Right atrium auricular region (tissue), 2 donors: ENCODE measurements around the gene MIAT. TPM values are rescaled to one million over a fixed set of nuclear protein-coding genes. Genes with fewer than 3 reads are reported as not detected.

Experiments
- DNase-seq: peaks from one replicate; pipeline ENCODE4 v3.0.0-alpha.2; 2019; ENCODE audit warnings: low spot score
- H3K27ac ChIP-seq, 2 donors: fragments of 200-600 bp; sonication (generic); 1 replicate in 1 of 2; 2 replicates in 1 of 2; pipeline ENCODE4 v1.5.1; 2016 to 2019
- H3K27me3 ChIP-seq, 2 donors: fragments of 200-600 bp; sonication (generic); one replicate each; pipeline versions ENCODE4 v1.5.1 to v1.6.0; 2017 to 2019
- H3K36me3 ChIP-seq: fragments of 200-600 bp; sonication (generic); one replicate; pipeline ENCODE4 v1.5.1; 2016
- H3K4me1 ChIP-seq, 2 donors: fragments of 200-600 bp; sonication (generic); one replicate each; pipeline versions ENCODE4 v1.5.1 to v1.6.0; 2017 to 2019
- H3K4me3 ChIP-seq, 2 donors: fragments of 200-600 bp; sonication (generic); 1 replicate in 1 of 2; 2 replicates in 1 of 2; pipeline ENCODE4 v1.5.1; 2017 to 2019; ENCODE audit warnings: mild to moderate bottlenecking in 1 of 2, moderate library complexity in 1 of 2
- H3K9me3 ChIP-seq, 2 donors: fragments of 200-600 bp; sonication (generic); one replicate each; pipeline ENCODE4 v1.5.1; 2019
- total RNA-seq, 2 donors: library from RNA; depleted of rRNA; stranded (reverse); fragments of >200 nt; gene quantifications; one replicate each; pipeline ENCODE4 v1.1.0, GENCODE V29; 2016
- TF ChIP-seq, protein P1 (sequence below), 2 donors: fragments of 200-600 bp; sonication (generic); IDR thresholded peaks; one replicate each; pipeline ENCODE4 v1.5.1; 2019; ENCODE audit warnings: antibody characterized with exemption in 2 of 2

Gene MIAT
- total RNA-seq, 2 donors from 2014 or later, result 0.19 to 2.0 TPM

GRCh38 chr22:26671317-26672059 is 14.1 kb downstream of the MIAT start:
- Histone ChIP-seq H3K4me1 (peaks cover 0 to 26% of the 10 kb centered on the region in 2 donors), H3K27me3 (no peaks in the 10 kb centered on the region), H3K36me3 (no peaks in the 10 kb centered on the region), H3K9me3 (no peaks in the 10 kb centered on the region), H3K27ac (peak overlapping the region; percentile 97 to 98), H3K4me3 (no peak overlapping the region)
- DNase-seq, result no peak
- TF ChIP-seq, protein P1, sequence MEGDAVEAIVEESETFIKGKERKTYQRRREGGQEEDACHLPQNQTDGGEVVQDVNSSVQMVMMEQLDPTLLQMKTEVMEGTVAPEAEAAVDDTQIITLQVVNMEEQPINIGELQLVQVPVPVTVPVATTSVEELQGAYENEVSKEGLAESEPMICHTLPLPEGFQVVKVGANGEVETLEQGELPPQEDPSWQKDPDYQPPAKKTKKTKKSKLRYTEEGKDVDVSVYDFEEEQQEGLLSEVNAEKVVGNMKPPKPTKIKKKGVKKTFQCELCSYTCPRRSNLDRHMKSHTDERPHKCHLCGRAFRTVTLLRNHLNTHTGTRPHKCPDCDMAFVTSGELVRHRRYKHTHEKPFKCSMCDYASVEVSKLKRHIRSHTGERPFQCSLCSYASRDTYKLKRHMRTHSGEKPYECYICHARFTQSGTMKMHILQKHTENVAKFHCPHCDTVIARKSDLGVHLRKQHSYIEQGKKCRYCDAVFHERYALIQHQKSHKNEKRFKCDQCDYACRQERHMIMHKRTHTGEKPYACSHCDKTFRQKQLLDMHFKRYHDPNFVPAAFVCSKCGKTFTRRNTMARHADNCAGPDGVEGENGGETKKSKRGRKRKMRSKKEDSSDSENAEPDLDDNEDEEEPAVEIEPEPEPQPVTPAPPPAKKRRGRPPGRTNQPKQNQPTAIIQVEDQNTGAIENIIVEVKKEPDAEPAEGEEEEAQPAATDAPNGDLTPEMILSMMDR (IDR thresholded peaks at IDR 0.05), result no peak

DNA sequence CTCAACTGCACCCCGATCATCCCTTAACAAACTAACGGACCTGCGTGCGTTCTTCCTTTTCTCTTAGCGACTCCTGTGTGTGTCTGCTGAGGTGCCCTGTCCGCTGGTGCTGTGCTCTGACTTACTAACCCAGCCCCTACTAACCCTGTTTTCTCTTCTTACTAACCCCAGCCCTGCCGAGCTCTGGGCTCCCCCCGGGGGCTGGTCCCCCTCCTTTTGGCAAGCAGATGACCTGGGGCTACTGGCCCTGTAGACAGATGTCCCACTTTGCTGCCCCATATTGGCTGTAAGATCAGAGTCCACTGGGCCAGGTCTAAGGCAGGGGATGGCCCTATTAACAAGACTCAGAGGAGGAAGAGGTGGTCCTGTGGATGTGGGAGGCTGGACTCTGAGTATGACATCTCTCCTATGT is 14.7 kb downstream of the MIAT start:
- DNase-seq, result no peak
- Histone ChIP-seq H3K4me3 (peak overlapping the region in 1 of 2 donors; percentile 86), H3K36me3 (no peaks in the 10 kb centered on the region)

DNA sequence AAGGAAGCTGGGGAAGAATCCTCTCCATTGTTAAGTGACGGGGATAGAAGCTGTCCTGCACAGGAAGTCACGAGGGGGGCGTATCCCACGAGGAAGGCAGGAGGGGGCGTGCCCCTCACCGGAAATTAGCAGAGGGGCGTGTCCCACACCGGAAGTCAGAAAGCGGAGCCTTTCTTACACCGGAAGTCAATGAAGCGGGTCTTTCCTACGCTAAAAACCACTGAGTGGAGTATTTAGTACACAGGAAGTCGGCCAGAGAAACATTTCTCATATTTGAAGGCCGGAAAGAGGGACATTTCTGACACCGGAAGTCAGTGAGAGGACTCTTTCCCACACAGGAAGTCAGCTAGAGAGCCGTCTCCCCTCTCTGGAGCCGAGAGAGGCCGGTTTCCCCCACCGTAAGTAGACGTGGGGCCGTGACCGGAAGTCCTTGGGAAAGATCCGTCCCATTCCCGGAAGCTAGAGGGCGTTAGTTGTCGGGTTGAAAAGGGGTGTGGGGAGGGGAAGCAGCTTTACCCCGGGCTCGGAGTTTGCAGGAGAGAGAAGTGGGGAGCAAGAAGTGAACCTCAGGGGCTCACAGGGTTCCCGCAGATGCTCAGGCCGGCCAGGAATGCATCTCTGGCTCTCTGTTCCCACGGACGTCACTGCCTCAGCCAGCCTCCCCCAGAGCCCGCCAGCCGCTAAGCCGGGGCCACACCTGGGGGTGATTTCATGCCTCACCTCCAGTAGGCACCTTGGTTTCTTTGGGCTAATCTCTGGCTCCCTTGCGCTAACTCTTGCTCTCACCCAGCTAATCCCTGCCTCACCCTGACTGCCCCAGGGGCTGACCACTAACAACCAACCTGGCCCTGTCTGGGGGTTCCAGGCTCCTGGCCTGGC is 15.4 kb downstream of the MIAT start:
- H3K4me1 ChIP-seq, result peaks cover 0 to 26% of the 10 kb centered on the region in 2 donors
- H3K36me3 ChIP-seq, result no peaks in the 10 kb centered on the region
- peak; percentile 96 for DNase-seq
- TF ChIP-seq, protein P1 (IDR thresholded peaks at IDR 0.05), result peak; percentile 34 to 74
- H3K27ac ChIP-seq, result peak overlapping the region; percentile 97 to 98
- H3K27me3 ChIP-seq, result no peaks in the 10 kb centered on the region
- peak overlapping the region; percentile 86 to 95 for H3K4me3 ChIP-seq
- H3K9me3 ChIP-seq, result no peaks in the 10 kb centered on the region

More for the DNA sequence above, 14.7 kb downstream of the MIAT start:
- TF ChIP-seq, protein P1 (IDR thresholded peaks at IDR 0.05), result no peak
- Histone ChIP-seq H3K27me3 (no peaks in the 10 kb centered on the region), H3K4me1 (peaks cover 0 to 26% of the 10 kb centered on the region in 2 donors), H3K9me3 (no peaks in the 10 kb centered on the region), H3K27ac (peak overlapping the region; percentile 97 to 98)

DNA sequence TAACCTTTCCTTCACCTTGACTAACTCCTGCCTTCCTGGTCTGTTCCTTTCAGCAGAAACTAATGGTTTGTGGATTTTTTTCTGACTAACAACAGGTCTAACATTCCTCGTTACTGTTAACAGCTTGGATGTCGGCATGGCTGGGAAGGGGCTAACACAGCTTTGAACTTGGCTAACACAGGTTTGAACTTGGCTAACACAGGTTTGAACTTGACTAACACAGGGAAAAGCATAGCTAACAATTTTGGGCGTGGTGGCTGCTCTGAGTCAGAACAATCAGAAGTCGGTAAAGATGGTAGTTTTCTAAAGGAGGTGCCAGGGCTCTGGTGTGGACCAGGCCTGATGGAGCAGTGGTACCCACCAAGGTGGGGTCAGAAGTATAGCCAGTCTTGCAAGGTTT is 16.1 kb downstream of the MIAT start:
- TF ChIP-seq, protein P1 (IDR thresholded peaks at IDR 0.05), result no peak
- Histone ChIP-seq H3K4me1 (peaks cover 0 to 26% of the 10 kb centered on the region in 2 donors), H3K36me3 (no peaks in the 10 kb centered on the region), H3K27ac (peak overlapping the region; percentile 97 to 98), H3K9me3 (no peaks in the 10 kb centered on the region), H3K27me3 (no peaks in the 10 kb centered on the region), H3K4me3 (peak overlapping the region; percentile 86 to 95)
- no peak for DNase-seq

GRCh38 chr22:26674211-26675190 is 17.1 kb downstream of the MIAT start:
- Histone ChIP-seq H3K36me3 (no peaks in the 10 kb centered on the region), H3K4me1 (peaks cover 0 to 31% of the 10 kb centered on the region in 2 donors), H3K27ac (peak overlapping the region in 1 of 2 donors; percentile 98), H3K4me3 (no peak overlapping the region), H3K27me3 (no peaks in the 10 kb centered on the region), H3K9me3 (no peaks in the 10 kb centered on the region)
- TF ChIP-seq, protein P1 (IDR thresholded peaks at IDR 0.05), result no peak
- no peak for DNase-seq
